Measurements from ENCODE around the gene FRMD8. TPM values are rescaled to one million over a fixed set of nuclear protein-coding genes. Genes with fewer than 3 reads are reported as not detected.

Gene FRMD8
- total RNA-seq, 1 donor from 2014 or later = 70.6 TPM

DNA sequence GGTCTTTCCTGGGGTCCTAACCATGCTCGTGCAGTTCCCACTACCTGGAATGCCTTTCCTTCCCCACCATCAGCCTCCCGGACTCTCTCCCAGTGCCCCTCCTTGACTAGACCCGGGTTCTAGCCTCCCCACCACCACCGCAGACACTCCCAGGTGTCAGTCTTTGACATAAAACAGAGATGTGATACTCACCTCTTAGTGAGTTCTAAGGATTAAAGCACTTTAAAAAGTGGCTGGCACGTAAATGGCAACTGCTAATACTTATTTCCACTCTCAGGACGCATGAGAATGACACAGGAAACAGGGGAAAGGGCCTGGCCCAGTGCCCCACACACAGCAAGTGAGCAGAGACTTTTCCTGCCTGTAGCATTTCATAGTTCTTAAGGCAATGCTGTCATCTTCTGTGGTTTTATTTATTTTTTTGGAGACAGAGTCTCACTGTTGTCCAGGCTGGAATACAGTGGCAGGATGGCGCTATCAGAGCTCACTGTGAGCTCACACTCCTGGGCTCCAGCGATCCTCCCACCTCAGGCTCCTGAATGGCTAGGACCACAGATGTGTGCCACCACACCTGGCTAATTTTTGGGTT, 2.0 kb upstream of the FRMD8 start:
- H3K36me3 Mint-ChIP-seq (ENCODE audit: low read depth) = peaks cover 14% of the 10 kb centered on the region
- H3K4me1 Mint-ChIP-seq = peaks cover 73% of the 10 kb centered on the region
- TF ChIP-seq, protein P1, sequence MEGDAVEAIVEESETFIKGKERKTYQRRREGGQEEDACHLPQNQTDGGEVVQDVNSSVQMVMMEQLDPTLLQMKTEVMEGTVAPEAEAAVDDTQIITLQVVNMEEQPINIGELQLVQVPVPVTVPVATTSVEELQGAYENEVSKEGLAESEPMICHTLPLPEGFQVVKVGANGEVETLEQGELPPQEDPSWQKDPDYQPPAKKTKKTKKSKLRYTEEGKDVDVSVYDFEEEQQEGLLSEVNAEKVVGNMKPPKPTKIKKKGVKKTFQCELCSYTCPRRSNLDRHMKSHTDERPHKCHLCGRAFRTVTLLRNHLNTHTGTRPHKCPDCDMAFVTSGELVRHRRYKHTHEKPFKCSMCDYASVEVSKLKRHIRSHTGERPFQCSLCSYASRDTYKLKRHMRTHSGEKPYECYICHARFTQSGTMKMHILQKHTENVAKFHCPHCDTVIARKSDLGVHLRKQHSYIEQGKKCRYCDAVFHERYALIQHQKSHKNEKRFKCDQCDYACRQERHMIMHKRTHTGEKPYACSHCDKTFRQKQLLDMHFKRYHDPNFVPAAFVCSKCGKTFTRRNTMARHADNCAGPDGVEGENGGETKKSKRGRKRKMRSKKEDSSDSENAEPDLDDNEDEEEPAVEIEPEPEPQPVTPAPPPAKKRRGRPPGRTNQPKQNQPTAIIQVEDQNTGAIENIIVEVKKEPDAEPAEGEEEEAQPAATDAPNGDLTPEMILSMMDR (IDR thresholded peaks at IDR 0.05) = no peak
- no peaks in the 10 kb centered on the region for H3K9me3 Mint-ChIP-seq
- intact Hi-C loops (cut with micrococcal nuclease) = loop anchor here (5.0 kb wide), 1 partner anchor 203 kb away; no protein-coding TSS in a partner anchor
- peak overlapping the region; percentile 67 for H3K4me3 Mint-ChIP-seq
- ChIA-PET POLR2A (interaction anchor here (0.6 to 18.2 kb wide), 6 partner anchors 19 to 117 kb away, joined by 4 to 584 read pairs (median 27); partner anchors contain the start of genes MALAT1 and NEAT1), CTCF (interaction anchor here (0.8 kb wide), 1 partner anchor 126 kb away, joined by 3 read pairs; no protein-coding TSS in a partner anchor)
- ATAC-seq (ENCODE audit: low read depth) (no peak), DNase-seq (no peak)
- H3K27ac Mint-ChIP-seq = peak overlapping the region; percentile 94
- no peaks in the 10 kb centered on the region for H3K27me3 Mint-ChIP-seq

DNA sequence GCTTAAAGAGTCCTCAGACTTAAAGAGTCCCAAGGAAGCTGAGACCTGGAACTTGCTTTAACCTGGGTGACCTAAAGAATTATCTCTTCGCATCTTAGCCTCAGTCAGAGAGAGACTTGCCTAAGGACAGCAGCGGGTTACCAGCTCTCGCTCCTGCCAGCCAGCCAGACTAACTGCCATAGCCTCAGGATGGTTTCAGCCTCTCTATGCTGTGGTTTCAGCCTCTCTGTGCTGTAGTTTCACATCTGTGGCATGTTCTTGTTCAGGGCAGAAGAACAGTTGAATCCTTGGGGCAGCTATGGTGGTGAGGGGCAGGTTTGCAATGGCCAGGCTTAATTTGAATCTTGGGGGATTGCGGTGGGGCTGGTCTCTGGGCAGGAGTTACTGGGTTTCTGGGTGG, 2.3 kb downstream of the FRMD8 start:
- Mint-ChIP-seq H3K9me3 (no peaks in the 10 kb centered on the region), H3K27ac (peak overlapping the region; percentile 56), H3K27me3 (no peaks in the 10 kb centered on the region), H3K4me3 (peak overlapping the region; percentile 48), H3K36me3 (ENCODE audit: low read depth) (peaks cover 45% of the 10 kb centered on the region), H3K4me1 (peaks cover 78% of the 10 kb centered on the region)
- TF ChIP-seq, protein P1 (IDR thresholded peaks at IDR 0.05) = no peak
- ChIA-PET POLR2A (interaction anchor here (0.5 to 18.2 kb wide), 7 partner anchors 11 to 125 kb away, joined by 3 to 584 read pairs (median 6); partner anchors contain the start of genes MALAT1 and NEAT1), CTCF (interaction anchor here (1.0 to 1.4 kb wide), 3 partner anchors 10 to 28 kb away, joined by 3 to 6 read pairs (median 5); no protein-coding TSS in a partner anchor)
- ATAC-seq (ENCODE audit: low read depth) (no peak), DNase-seq (no peak)
- intact Hi-C loops (cut with micrococcal nuclease) = no loop called here

DNA sequence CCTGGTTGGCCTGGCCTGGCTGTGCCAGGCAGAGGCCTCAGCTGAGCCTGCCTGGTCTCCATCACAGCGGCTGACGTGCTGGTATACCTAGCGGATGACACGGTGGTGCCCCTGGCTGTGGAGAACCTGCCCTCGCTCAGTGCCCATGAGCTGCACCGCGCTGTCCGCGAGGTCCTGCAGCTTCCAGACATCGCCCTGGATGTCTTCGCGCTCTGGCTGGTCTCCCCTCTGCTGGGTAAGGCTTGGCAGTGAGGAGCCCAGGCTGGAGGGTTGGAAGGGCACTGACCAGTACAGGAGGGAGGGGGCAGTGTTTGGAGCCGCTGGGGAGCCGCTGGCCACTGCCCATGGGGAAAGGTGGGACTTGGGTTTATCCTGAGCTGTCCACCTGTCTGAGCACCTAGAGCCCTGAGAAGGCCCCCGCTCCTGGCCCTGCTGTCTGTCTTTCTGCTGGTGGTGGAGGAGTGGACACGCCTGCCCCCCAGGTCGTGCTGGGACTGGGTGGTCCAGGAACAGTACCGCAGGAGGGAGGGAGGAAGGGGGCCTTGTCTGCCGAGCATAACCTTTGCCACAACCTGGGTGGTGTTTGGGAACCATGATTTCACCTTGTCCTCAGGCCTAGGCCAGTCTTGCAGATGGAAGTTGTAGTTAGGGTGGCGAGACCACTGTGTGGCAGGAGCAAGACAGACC, 3.0 kb downstream of the FRMD8 start:
- Mint-ChIP-seq H3K27me3 (no peaks in the 10 kb centered on the region), H3K4me3 (peak overlapping the region; percentile 35), H3K27ac (no peak overlapping the region), H3K9me3 (no peaks in the 10 kb centered on the region), H3K36me3 (ENCODE audit: low read depth) (peaks cover 51% of the 10 kb centered on the region), H3K4me1 (peaks cover 71% of the 10 kb centered on the region)
- ChIA-PET CTCF (no interaction called here), POLR2A (interaction anchor here (0.5 to 18.2 kb wide), 7 partner anchors 11 to 125 kb away, joined by 3 to 457 read pairs (median 17); partner anchors contain the start of genes MALAT1 and NEAT1)
- intact Hi-C loops (cut with micrococcal nuclease) = no loop called here
- TF ChIP-seq, protein P1 (IDR thresholded peaks at IDR 0.05) = no peak
- ATAC-seq (ENCODE audit: low read depth) = no peak
- no peak for DNase-seq

GRCh38 chr11:65390099-65390941, 3.9 kb downstream of the FRMD8 start:
- DNase-seq = no peak
- CTCF ChIA-PET = interaction anchor here (1.0 kb wide), 1 partner anchor 377 kb away, joined by 3 read pairs; the partner anchor contains the start of gene ARL2
- POLR2A ChIA-PET = interaction anchor here (0.8 to 18.2 kb wide), 7 partner anchors 10 to 108 kb away, joined by 3 to 457 read pairs (median 5); partner anchors contain the start of genes MALAT1 and NEAT1
- intact Hi-C loops (cut with micrococcal nuclease) = no loop called here
- TF ChIP-seq, protein P1 (IDR thresholded peaks at IDR 0.05) = no peak
- peaks cover 57% of the 10 kb centered on the region for H3K36me3 Mint-ChIP-seq (ENCODE audit: low read depth)
- H3K4me3 Mint-ChIP-seq = peak overlapping the region; percentile 35
- H3K27ac Mint-ChIP-seq = no peak overlapping the region
- H3K9me3 Mint-ChIP-seq = no peaks in the 10 kb centered on the region
- H3K4me1 Mint-ChIP-seq = peaks cover 62% of the 10 kb centered on the region
- ATAC-seq (ENCODE audit: low read depth) = no peak
- no peaks in the 10 kb centered on the region for H3K27me3 Mint-ChIP-seq
